HS-27A (cell line): ENCODE data around the gene TMED8.
"Not testable (repeated sequence)": the region's sequence is repeated elsewhere in the genome, so short reads cannot be mapped to it uniquely, and the experiment has no call there.

Experiments
- DNase-seq: peaks from one replicate; pipeline ENCODE4 v3.0.0-alpha.2; 2012; ENCODE audit warnings: low read depth, missing footprints

Gene TMED8

DNA sequence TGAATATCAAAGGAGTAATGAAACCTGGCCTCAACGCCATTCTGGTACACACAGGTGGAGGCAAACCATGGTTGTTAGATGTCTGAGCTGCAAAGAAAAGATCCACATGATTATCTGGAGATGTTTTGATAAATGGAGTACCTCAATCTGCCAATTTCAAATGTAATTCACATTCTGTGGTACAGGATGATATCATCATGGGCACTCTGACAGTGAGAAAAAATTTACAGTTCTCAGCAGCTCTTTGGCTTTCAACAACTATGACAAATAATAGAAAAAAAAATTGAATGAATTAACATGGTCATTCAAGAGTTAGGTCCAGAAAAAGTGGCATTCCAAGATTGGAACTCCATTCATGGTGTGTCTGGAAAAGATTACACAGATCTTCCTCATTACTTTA lies 17.3 kb downstream of the TMED8 start:
- DNase-seq = no peak

DNA sequence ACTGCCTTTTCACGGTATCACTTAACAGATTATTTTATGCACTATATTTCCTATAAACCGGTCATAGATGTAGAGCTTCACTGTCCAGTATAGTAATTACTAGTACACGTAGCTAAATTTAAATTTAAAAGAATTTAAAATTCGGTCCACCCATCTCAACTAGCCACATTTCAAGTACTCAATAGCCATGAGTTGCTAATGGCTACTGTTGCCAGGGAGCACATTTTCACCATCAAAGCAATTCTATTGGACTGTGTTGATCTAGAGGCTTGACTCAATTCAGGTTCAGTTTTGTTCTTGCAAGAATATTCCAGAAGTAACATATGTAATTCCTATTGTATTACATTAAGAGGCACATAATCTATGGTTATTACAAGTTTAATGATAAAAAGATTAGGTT lies 20.0 kb downstream of the TMED8 start:
- no peak for DNase-seq

DNA sequence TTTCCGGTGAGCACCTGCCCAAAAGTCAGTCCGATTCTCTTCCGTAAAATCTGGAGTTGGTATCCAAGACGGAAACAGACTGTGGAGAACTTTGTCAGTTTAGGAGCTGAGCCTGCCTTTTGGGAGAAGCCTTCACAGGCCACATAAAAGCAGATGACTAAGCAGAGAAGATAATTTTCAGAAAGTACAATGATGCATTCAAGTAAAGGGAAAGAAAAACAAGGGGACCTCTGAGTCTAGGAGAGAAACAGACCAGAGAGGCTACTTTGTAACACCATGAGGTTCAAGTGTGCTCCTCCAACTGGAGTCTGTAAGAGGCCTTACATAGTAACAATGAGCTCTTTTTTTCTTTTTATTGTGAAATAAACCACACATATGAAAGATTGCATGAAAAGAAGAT lies 21.1 kb downstream of the TMED8 start:
- DNase-seq = no peak

DNA sequence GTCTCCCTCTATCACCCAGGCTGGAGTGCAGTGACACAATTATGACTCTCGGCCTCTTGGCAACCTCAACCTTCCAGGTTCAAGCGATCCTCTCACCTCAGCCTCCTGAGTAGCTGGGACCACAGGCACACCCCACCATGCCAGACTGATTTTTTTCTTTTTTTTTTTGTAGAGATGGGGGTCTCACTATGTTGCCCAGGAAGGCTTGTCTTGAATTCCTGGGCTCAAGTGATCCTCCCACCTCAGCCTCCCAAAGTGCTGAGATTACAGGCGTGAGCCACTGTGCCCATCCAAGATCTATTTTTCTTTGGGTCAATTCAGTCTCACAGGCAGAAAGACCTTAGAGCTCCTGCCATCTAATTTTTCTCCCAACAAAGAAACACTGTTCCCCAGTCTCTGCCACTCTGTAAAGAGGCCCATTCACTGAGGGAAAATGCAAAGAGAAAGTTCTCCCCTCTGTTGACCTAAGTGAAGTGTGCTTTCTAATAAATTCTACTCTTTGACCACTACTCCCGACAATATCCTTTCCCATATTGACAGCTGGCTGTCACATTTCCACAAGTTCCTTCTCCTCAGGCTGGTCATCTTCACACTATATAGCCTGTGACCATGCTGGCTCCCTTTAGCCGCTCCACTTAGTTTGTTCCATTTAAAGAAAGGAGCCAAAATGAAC lies 23.3 kb downstream of the TMED8 start:
- no peak for DNase-seq

- DNase-seq = no peak
These were observed 29.1 kb downstream of the TMED8 start for GRCh38 chr14:77347751-77348150.

DNA sequence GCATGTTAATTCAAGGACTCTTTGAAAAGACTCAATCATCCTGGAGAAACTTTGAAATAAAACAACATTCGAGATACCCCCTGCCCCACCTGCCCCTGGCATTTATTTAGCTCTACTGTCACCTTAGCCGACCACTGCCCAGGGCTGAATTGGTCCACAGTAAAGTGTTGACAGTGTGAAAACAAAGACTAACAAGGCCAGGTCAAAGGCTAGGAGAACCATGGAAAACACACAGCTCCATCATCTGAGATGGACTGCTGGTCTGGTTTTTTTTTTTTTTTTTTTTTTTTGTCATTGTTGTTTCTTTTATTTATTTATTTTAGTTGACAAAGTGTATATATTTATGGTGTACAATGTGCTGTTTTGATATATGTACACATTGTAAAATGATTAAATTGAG lies 30.4 kb downstream of the TMED8 start:
- DNase-seq = no peak

DNA sequence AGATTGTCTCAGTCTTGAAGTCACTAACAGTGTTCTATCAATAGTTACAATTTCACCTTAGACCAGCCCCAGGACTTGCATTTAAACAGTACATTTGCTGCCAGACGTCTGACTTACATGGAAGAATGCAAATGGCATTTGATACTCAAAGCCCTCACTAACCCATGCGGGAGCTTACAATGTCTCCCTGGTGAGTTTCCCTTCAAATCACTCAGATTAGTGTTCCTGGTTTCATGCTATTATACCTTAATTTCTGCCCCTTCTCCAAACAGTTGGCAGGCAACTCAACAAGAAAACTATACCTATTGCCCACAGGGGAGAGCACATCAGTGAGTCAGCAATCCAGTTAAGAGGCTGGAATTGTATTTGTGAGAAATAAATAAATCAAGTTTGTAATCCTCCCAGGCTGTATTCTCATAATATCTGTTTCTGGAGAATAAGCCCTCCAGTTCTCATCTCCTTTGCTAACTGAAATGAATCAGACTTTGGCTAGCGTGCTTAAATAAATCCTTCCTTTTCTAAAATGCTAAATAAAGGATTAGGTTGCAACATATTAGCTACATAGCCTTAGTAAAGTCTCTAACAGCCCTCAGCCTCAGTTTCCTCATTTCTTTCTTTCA lies 32.4 kb downstream of the TMED8 start:
- no peak for DNase-seq

DNA sequence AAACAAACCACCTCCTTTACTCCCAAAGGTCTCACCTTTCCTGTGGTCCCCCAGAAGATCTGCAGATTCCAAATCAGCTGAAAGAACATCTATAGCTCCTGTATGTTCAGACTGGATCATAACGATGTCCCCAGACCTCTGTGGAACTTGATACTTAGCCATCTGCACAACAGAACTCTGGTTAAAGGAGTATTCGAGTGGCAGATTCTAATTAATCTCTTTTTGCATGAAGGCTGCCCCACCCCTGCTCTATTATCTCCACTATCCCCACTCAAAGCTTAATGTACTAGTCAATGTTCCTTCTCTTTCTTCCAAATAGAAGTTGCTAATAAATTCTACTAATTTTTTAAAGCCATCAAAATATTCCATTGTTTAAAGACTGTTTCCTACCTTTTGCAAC lies 33.2 kb downstream of the TMED8 start:
- DNase-seq = no peak

- no peak for DNase-seq
These were observed 34.0 kb downstream of the TMED8 start for GRCh38 chr14:77342726-77343397.

DNA sequence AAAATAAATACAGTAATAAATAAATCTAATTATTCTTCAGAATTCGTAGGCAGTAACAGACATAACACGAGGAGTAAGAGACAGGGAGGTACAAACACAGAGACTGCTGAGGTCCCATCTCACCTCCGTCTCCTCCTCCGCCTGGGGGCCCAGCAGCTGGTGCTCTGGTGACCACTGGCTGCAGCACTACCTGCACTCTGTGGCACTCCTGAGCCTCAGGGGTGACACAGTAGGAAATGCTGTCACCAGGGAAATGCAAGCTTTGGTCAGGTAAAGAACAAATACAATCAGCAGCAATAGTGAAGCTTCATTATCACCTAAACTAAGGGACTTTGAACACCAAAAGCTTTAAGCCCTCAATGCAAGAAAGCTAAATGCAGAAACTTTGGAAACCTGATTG lies 36.5 kb downstream of the TMED8 start:
- no peak for DNase-seq

- DNase-seq = no peak
These were observed 37.5 kb downstream of the TMED8 start for GRCh38 chr14:77339407-77339806.

- no peak for DNase-seq
These were observed 38.6 kb downstream of the TMED8 start for GRCh38 chr14:77338302-77338701.

DNA sequence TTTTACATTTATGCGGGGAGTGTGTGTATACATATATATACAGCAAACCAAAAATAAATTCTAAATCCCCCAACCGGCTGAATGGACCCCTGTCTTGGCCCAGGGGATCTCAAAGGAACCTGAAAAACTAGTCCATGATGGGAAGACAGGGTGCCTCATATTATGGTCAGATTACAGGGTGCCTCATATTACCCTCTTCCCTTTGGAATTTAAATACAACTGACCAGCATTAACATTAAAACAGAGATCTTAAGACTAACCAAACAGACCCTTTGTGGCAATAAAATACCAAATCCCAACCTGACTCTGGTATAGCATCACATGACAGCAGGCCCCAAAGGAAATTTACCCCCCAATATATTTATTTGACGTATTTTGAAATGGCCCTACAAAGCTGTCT lies 39.0 kb downstream of the TMED8 start:
- DNase-seq = no peak

DNA sequence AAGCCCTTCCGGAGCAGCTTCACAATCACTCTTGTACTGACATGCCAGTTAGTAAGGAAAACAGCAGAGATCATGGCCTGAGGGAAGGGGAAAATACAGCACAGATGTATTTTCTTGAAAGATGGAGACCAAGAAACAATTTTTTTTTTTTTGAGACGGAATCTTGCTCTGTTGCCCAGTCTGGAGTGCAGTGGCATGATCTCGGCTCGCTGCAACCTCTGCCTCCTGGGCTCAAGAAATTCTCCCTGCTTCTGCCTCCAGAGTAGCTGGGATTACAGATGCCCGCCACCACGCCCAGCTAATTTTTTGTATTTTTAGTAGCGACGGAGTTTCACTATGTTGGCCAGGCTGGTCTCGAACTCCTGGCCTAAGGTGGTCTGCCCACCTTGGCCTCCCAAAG lies 39.6 kb downstream of the TMED8 start:
- DNase-seq = not testable (repeated sequence)

GRCh38 chr14:77335576-77335975 lies 41.3 kb downstream of the TMED8 start:
- no peak for DNase-seq

GRCh38 chr14:77329872-77330271 lies 47.0 kb downstream of the TMED8 start:
- no peak for DNase-seq

- no peak for DNase-seq
These were observed 49.8 kb downstream of the TMED8 start for GRCh38 chr14:77327111-77327510.

DNA sequence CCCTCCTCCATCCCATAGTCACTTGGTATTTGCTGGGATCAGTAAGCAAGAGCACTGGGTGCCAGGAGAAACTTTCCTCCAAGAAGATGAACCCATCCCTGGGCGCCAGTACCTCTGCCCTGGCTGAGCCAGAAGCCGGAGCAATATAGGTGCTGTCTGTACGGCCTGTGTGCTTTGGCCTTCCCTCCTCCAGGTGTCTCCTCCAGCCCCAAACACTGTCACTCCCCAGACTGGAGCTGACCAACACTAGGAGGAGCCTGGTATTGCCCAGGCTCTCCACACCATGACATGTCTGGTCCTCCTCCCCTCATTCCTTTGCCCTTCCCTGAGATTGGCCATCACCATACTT lies 51.2 kb downstream of the TMED8 start:
- DNase-seq = no peak

- DNase-seq = no peak
These were observed 51.8 kb downstream of the TMED8 start for GRCh38 chr14:77324816-77325745.

- DNase-seq = no peak
These were observed 52.6 kb downstream of the TMED8 start for GRCh38 chr14:77324289-77324688.

GRCh38 chr14:77323571-77323970 lies 53.3 kb downstream of the TMED8 start:
- no peak for DNase-seq

DNA sequence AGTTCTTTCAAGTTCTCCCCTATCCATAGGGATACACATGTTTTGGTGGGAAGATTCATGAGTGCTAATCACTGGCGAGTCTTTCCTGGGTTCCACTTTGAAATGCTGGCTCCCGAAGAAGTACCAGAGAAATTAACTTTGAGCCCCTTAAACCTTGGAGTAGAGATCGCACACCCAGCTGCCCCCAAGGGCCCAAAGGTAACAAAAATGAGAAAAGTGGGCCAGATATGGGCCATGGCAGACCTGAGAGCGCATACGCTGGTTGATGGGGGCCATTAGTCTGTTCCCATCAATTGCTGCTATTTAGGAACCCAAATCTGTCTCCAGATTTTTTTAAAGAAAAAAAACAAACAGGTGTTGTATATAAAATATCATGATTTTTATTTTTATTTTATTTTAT lies 53.9 kb downstream of the TMED8 start:
- DNase-seq = no peak
